Tibial nerve (tissue), 4 donors: ENCODE results near the gene ECPAS. TPM values are rescaled to one million over a fixed set of nuclear protein-coding genes. Genes with fewer than 3 reads are reported as not detected.
"Not testable (repeated sequence)": the region's sequence is repeated elsewhere in the genome, so short reads cannot be mapped to it uniquely, and the experiment has no call there.

Experiments used
- DNase-seq, 2 donors: peaks; one replicate each; pipeline ENCODE4 v3.0.0-alpha.2; 2019; ENCODE audit warnings: low spot score in 2 of 2
- H3K27ac ChIP-seq, 4 donors: fragments of 200-600 bp; sonication (generic) in 3 of 4; one replicate each; pipeline ENCODE4 v1.5.1; 2017 to 2019; ENCODE audit warnings: mild to moderate bottlenecking in 1 of 4
- H3K27me3 ChIP-seq, 2 donors: fragments of 200-600 bp; sonication (generic) in 1 of 2; one replicate each; pipeline versions ENCODE4 v1.5.1 to v1.6.0; 2017 to 2019
- H3K36me3 ChIP-seq, 3 donors: fragments of 200-600 bp; sonication (generic); one replicate each; pipeline ENCODE4 v1.5.1; 2018 to 2019
- H3K4me1 ChIP-seq, 4 donors: fragments of 200-600 bp; sonication (generic) in 3 of 4; one replicate each; pipeline ENCODE4 v1.5.1; 2017 to 2019
- H3K4me3 ChIP-seq, 4 donors: fragments of 200-600 bp; sonication (generic) in 3 of 4; one replicate each; pipeline ENCODE4 v1.5.1; 2017 to 2019; ENCODE audit warnings: mild to moderate bottlenecking in 1 of 4, moderate library complexity in 1 of 4
- H3K9me3 ChIP-seq, 4 donors: fragments of 200-600 bp; sonication (generic) in 3 of 4; one replicate each; pipeline ENCODE4 v1.5.1; 2017 to 2019
- EP300 ChIP-seq, 2 donors: sonication (generic); formaldehyde crosslinking; IDR thresholded peaks; one replicate each; pipeline ENCODE4 v1.6.1; 2017; ENCODE audit warnings: antibody characterized with exemption in 2 of 2, mild to moderate bottlenecking in 1 of 2
- POLR2A ChIP-seq, 2 donors: fragments of 450-650 bp; IDR thresholded peaks; one replicate each; pipeline ENCODE4 v1.6.1; 2017; ENCODE audit warnings: antibody characterized with exemption in 2 of 2, mild to moderate bottlenecking in 2 of 2, moderate library complexity in 2 of 2
- WGBS, 2 donors: methylation state at CpG; one replicate each; pipeline ENCODE4 v1.1.5; 2018; 5-methylcytosine and 5-hydroxymethylcytosine counted together
- total RNA-seq, 4 donors: library from RNA; depleted of rRNA; stranded (reverse); fragments of >200 nt; gene quantifications; one replicate each; pipeline ENCODE4 v1.1.0, GENCODE V29; 2016
- TF ChIP-seq, protein P1 (sequence below), 5 experiments: fragments of 200-600 bp in 3 of 5; fragments of 450-650 bp in 2 of 5; sonication (generic) in 3 of 5; IDR thresholded peaks; one replicate each; pipeline ENCODE4 v1.5.1; 2016 to 2019; ENCODE audit warnings: antibody characterized with exemption in 5 of 5, mild to moderate bottlenecking in 3 of 5, moderate library complexity in 2 of 5

ECPAS gene
- total RNA-seq, 4 donors from 2014 or later: 87.9 to 150 (median 96.6) TPM

DNA sequence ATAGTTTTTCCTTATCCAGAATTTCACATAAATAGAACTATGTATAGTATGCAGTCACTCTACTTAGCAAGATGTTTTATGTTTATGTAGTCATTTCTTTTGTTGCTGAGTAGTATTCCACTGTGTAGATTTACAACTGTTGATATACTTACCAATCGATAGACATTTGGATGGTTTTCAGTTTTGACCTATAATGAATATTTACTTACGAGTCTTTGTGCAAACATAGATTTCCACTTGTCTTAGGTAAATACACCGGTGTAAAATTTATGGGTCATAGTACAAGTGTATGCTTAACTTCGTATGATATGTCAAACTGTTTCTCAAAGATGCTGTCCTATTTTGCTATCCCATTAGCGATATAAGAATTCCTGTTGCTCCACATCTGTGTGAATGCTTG lies 134.4 kb downstream of the ECPAS start:
- no peak for DNase-seq
- no peak overlapping the region for H3K27ac ChIP-seq
- WGBS, 2 donors: 85 to 88% methylated on average over 5 of the region's 5 CpGs
- no peaks in the 10 kb centered on the region for H3K36me3 ChIP-seq
- H3K9me3 ChIP-seq: peaks cover 0 to 13% (median 0%) of the 10 kb centered on the region in 4 donors
- TF ChIP-seq EP300 (IDR thresholded peaks at IDR 0.05) (no peak), POLR2A (IDR thresholded peaks at IDR 0.05) (no peak)
- TF ChIP-seq, protein P1, sequence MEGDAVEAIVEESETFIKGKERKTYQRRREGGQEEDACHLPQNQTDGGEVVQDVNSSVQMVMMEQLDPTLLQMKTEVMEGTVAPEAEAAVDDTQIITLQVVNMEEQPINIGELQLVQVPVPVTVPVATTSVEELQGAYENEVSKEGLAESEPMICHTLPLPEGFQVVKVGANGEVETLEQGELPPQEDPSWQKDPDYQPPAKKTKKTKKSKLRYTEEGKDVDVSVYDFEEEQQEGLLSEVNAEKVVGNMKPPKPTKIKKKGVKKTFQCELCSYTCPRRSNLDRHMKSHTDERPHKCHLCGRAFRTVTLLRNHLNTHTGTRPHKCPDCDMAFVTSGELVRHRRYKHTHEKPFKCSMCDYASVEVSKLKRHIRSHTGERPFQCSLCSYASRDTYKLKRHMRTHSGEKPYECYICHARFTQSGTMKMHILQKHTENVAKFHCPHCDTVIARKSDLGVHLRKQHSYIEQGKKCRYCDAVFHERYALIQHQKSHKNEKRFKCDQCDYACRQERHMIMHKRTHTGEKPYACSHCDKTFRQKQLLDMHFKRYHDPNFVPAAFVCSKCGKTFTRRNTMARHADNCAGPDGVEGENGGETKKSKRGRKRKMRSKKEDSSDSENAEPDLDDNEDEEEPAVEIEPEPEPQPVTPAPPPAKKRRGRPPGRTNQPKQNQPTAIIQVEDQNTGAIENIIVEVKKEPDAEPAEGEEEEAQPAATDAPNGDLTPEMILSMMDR (IDR thresholded peaks at IDR 0.05): no peak
- no peaks in the 10 kb centered on the region for H3K4me1 ChIP-seq
- no peak overlapping the region for H3K4me3 ChIP-seq
- H3K27me3 ChIP-seq: no peaks in the 10 kb centered on the region

DNA sequence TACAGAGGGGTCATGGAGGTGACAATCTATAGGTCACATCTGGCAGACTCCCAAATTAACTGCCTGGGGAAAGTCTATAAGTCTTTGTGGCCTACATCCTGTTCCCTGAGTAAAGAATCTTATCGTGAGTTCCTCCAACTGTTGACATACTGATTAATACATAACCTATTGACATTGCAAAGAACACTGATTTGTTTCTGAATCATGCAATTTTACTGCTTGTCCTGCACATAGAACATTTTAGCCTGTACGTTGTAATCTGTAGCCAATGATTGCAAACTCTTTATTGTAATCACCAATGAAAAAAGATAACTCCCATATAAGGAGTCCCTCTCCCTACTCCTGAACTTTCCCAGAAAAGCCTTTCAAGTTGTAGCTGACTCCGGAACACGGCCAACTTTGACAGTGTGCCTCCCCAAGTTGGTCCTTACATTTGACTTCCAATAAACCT lies 135.3 kb downstream of the ECPAS start:
- peaks cover 0 to 7% (median 0%) of the 10 kb centered on the region in 4 donors for H3K9me3 ChIP-seq
- H3K4me3 ChIP-seq: no peak overlapping the region
- no peaks in the 10 kb centered on the region for H3K36me3 ChIP-seq
- TF ChIP-seq, protein P1 (IDR thresholded peaks at IDR 0.05): no peak
- TF ChIP-seq POLR2A (IDR thresholded peaks at IDR 0.05) (no peak), EP300 (IDR thresholded peaks at IDR 0.05) (no peak)
- WGBS, 2 donors: 40 to 54% methylated on average over 4 of the region's 4 CpGs
- no peak overlapping the region for H3K27ac ChIP-seq
- H3K4me1 ChIP-seq: no peaks in the 10 kb centered on the region
- no peak for DNase-seq
- no peaks in the 10 kb centered on the region for H3K27me3 ChIP-seq

DNA sequence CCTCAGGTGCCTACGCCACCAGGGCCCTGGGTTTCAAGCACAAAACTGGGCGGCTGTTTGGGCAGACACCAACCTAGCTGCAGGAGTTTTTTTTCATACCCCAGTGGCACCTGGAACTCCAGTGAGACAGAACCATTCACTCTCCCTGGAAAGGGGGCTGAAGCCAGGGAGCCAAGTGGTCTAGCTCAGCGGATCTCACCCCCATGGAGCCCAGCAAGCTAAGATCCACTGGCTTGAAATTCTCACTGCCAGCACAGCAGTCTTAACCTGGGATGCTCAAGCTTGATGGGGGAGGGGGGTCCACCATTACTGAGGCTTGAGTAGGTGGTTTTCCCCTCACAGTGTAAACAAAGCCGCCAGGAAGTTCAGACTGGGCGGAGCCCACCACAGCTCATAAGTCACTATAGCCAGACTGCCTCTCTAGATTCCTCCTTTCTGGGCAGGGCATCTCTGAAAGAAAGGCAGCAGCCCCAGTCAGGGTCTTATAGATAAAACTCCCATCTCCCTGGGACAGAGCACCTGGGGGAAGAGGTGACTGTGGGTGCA lies 149.8 kb downstream of the ECPAS start:
- not testable (repeated sequence) for H3K4me1 ChIP-seq, H3K9me3 ChIP-seq, H3K36me3 ChIP-seq, H3K27me3 ChIP-seq, H3K4me3 ChIP-seq, H3K27ac ChIP-seq, DNase-seq
- 80 to 83% methylated on average over 5 of the region's 5 CpGs for WGBS, 2 donors

DNA sequence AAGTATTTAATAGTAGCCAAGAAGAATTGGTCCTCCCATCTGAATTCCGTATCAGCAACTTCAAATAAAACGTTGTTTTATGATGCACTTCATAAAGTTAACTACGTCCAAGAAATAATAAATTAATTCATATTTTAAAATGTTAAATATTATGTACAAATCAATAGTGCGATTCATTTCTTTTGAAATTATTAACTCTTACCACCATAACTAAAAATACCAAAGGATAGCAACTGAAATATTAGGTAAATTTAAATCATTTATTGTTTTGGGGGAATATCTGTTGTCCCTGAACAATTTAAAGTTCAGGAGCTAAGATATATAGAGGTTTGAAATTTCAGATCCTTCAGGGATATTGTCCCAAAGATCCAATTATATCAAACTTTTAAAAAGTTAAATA lies 154.1 kb downstream of the ECPAS start, which contains the start of gene OR2K2:
OR2K2 (minus strand) TSS at position 101 of the 400 bp plus-strand sequence. CDS start 1,791 bp downstream, outside the sequence.
- Histone ChIP-seq H3K36me3 (no peaks in the 10 kb centered on the region), H3K27me3 (no peaks in the 10 kb centered on the region), H3K4me3 (no peak within 1 kb of the TSS), H3K9me3 (no peaks in the 10 kb centered on the region), H3K27ac (no peak within 1 kb of the TSS), H3K4me1 (no peaks in the 10 kb centered on the region)
- no peak for TF ChIP-seq POLR2A (IDR thresholded peaks at IDR 0.05)
- TF ChIP-seq, protein P1 (IDR thresholded peaks at IDR 0.05): no peak
- DNase-seq: no peak
- 81 to 84% methylated on average over 4 of the region's 4 CpGs for WGBS, 2 donors

DNA sequence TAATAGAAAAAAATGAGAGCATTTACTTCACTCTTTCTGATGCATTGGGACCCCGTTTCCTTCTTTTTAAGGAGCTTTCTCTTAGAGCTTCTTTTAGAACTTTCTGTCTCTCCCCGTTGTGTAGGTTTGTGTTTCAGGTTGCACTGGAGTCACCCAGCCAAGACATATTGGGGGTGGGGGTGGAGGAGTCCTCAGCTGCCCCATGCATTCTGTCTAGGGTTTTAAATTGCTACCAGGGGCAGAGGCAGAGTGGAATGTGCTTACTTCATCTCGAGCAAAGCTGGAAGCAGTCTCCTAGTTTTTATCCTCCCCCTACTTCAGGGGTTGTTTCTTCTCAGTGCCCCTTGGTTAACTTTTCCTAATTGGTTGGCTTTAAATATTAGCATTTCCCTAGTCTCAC lies 163.6 kb downstream of the ECPAS start:
- H3K4me1 ChIP-seq: no peaks in the 10 kb centered on the region
- no peaks in the 10 kb centered on the region for H3K9me3 ChIP-seq
- no peak overlapping the region for H3K4me3 ChIP-seq
- DNase-seq: no peak
- no peaks in the 10 kb centered on the region for H3K27me3 ChIP-seq
- WGBS, 2 donors: 63 to 68% methylated on average over 3 of the region's 3 CpGs
- no peaks in the 10 kb centered on the region for H3K36me3 ChIP-seq
- no peak overlapping the region for H3K27ac ChIP-seq
- no peak for TF ChIP-seq EP300 (IDR thresholded peaks at IDR 0.05)
- TF ChIP-seq, protein P1 (IDR thresholded peaks at IDR 0.05): no peak
- TF ChIP-seq POLR2A (IDR thresholded peaks at IDR 0.05): no peak

DNA sequence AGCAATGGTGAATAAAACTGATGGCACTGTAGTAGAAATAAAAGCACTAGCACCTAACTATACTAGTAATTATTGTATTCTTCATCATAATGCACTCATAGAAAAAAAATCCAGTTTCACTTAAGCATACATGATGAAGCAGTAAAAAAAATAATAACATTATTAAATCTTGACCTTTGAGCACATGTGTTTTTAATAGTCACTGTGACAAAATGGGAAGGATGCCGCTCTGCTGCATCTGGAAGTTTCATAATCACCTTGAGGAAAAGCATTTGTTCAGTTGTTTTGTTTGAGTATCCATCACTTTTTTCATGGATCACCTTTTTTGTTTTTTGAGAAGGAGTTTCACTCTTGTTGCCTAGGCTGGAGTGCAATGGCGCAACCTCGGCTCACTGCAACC lies 167.4 kb downstream of the ECPAS start:
- TF ChIP-seq EP300 (IDR thresholded peaks at IDR 0.05): no peak
- TF ChIP-seq, protein P1 (IDR thresholded peaks at IDR 0.05): no peak
- no peak for TF ChIP-seq POLR2A (IDR thresholded peaks at IDR 0.05)
- WGBS, 2 donors: 74 to 84% methylated on average over 3 of the region's 3 CpGs
- no peak for DNase-seq
- Histone ChIP-seq H3K36me3 (no peaks in the 10 kb centered on the region), H3K27me3 (no peaks in the 10 kb centered on the region), H3K9me3 (no peaks in the 10 kb centered on the region), H3K4me1 (no peaks in the 10 kb centered on the region), H3K4me3 (no peak overlapping the region), H3K27ac (peak overlapping the region in 1 of 4 donors; percentile 63)
